OCI-LY7 (cell line): Measurements from ENCODE around the gene VASH2. TPM values are rescaled to one million over a fixed set of nuclear protein-coding genes. Genes with fewer than 3 reads are reported as not detected.

Experiments
- BruUV-seq: library from RNA; stranded (reverse); fragments of 400-500 nt; replicated peaks from 2 replicates; lab custom pipeline; 2021; lab: Mats Ljungman, UMichigan
- CTCF ChIA-PET: fragments of 300-600 bp; sonication (Branson Sonifier 250); formaldehyde crosslinking; loops from one replicate; lab custom pipeline; 2022; ENCODE audit warnings: antibody characterized with exemption; ENCODE audit not compliant: unreplicated experiment; lab: Charles Lee
- POLR2A ChIA-PET: fragments of 300-600 bp; sonication (Branson Sonifier 250); formaldehyde crosslinking; loops from one replicate; lab custom pipeline; 2022; ENCODE audit warnings: antibody characterized with exemption; lab: Charles Lee
- DNase-seq: peaks from one replicate; pipeline ENCODE4 v3.0.0-alpha.2; 2015; ENCODE audit warnings: low spot score
- H2AFZ ChIP-seq: fragments of 200-600 bp; sonication (generic), shearing (Covaris generic); 2 replicates; pipeline ENCODE4 v1.6.1; 2014; ENCODE audit warnings: mild to moderate bottlenecking, antibody characterized with exemption, low read length, moderate library complexity
- H3K27ac ChIP-seq: fragments of 200-600 bp; sonication (generic); 2 replicates; pipeline ENCODE4 v1.5.1; 2014; ENCODE audit warnings: mixed run types, low read depth, mild to moderate bottlenecking, moderate library complexity, low read length, inconsistent platforms; ENCODE audit not compliant: poor library complexity, severe bottlenecking
- H3K36me3 ChIP-seq: fragments of 200-600 bp; sonication (generic); 2 replicates; pipeline ENCODE4 v1.6.1; 2014; ENCODE audit warnings: mild to moderate bottlenecking, antibody characterized with exemption, low read length, moderate library complexity, mixed read lengths; ENCODE audit not compliant: insufficient read depth
- H3K4me1 ChIP-seq: fragments of 200-600 bp; sonication (generic); 2 replicates; pipeline ENCODE4 v1.5.1; 2014; ENCODE audit warnings: mild to moderate bottlenecking, low read length; ENCODE audit not compliant: insufficient read depth, poor library complexity, severe bottlenecking
- H3K4me2 ChIP-seq: fragments of 200-600 bp; sonication (generic); 2 replicates; pipeline ENCODE4 v1.6.1; 2014; ENCODE audit warnings: mild to moderate bottlenecking, low read length
- H3K4me3 ChIP-seq: fragments of 200-600 bp; sonication (generic); 2 replicates; pipeline ENCODE4 v1.5.1; 2014; ENCODE audit warnings: mild to moderate bottlenecking, low read depth, low read length; ENCODE audit not compliant: poor library complexity, severe bottlenecking
- H3K79me2 ChIP-seq: fragments of 200-600 bp; sonication (generic); 2 replicates; pipeline ENCODE4 v1.6.1; 2016; ENCODE audit warnings: low read depth, mild to moderate bottlenecking, low read length, moderate library complexity, mixed read lengths; ENCODE audit not compliant: insufficient read depth
- H3K9me2 ChIP-seq: fragments of 200-600 bp; sonication (generic); 2 replicates; pipeline ENCODE4 v1.6.1; 2016; ENCODE audit warnings: mild to moderate bottlenecking, low read length, mixed read lengths; ENCODE audit not compliant: insufficient read depth
- H3K9me3 ChIP-seq: fragments of 200-600 bp; sonication (generic); 2 replicates; pipeline ENCODE4 v1.6.1; 2014; ENCODE audit warnings: mild to moderate bottlenecking, mixed run types, low read length, mixed read lengths
- H4K20me1 ChIP-seq: fragments of 200-600 bp; sonication (generic); 2 replicates; pipeline ENCODE4 v1.6.1; 2014; ENCODE audit warnings: mild to moderate bottlenecking, antibody characterized with exemption, low read length, moderate library complexity, mixed read lengths; ENCODE audit not compliant: insufficient read depth
- EZH2phosphoT487 ChIP-seq: fragments of 200-600 bp; sonication (generic); IDR thresholded peaks from 2 replicates; pipeline ENCODE4 v1.6.1; 2018; ENCODE audit warnings: low read depth, borderline replicate concordance, mild to moderate bottlenecking, mixed run types, antibody characterized with exemption, low read length, moderate library complexity, mixed read lengths
- intact Hi-C: fragments of 100-400 bp; cut with micrococcal nuclease; formaldehyde crosslinking; loops from one replicate; pipeline ENCODE4 v1.10.0; 2022; ENCODE audit not compliant: unreplicated experiment
- total RNA-seq, 2 experiments: library from RNA; depleted of rRNA in 1 of 2; stranded (reverse); fragments of >200 nt in 1 of 2; shearing (Covaris generic) in 1 of 2; gene quantifications; 2 replicates each; pipeline ENCODE4 v1.2.3, GENCODE V29; 2014 to 2022
- TF ChIP-seq, protein P1 (sequence below): fragments of 200-600 bp; sonication (generic); conservative IDR thresholded peaks from 2 replicates; pipeline ENCODE4 v1.5.1; 2014; ENCODE audit warnings: mild to moderate bottlenecking, antibody characterized with exemption, low read length, moderate library complexity, mixed read lengths

The VASH2 gene
- total RNA-seq, 2 experiments from 2014 or later, result 7.3 to 7.4 TPM

DNA sequence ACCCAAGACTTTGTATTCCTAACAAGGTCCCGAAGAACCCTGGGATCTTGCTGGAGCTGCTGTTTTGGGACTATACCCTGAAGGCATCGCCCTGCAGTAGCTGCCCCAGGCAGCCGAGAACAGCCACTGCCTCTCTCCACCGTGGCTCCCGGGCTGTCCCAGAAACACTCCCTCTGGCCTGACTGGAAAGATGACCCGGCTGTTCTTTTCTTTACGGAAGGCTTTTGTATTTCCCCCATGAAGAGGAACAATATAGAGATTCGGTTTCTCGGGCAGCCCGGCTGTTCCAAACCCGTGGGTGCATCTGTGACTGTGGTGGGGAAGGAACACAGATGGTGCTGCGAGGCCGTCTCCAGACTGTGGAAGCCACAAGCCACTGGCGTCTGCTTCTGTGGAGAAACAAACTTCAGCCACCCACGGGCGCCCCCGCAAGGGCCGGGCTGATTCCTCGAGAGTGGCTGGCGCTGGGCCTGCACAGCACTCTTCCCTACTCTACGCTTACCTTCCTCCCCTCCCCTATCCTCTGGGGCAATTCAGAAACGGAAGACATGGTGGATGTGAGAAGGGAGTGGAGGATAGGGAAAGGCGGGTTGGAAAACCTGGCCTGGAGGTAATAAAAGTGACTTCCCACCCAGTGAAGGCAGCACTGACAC is 33.7 kb upstream of the VASH2 start:
- intact Hi-C loops, result loop anchor here (5.0 kb wide), 1 partner anchor 81 kb away; no protein-coding TSS in a partner anchor
- H3K4me3 ChIP-seq, result no peak overlapping the region
- no peaks in the 10 kb centered on the region for H3K36me3 ChIP-seq
- POLR2A ChIA-PET, result interaction anchor here (0.6 kb wide), 1 partner anchor 106 kb away, joined by 3 read pairs; no protein-coding TSS in a partner anchor
- TF ChIP-seq, protein P1, sequence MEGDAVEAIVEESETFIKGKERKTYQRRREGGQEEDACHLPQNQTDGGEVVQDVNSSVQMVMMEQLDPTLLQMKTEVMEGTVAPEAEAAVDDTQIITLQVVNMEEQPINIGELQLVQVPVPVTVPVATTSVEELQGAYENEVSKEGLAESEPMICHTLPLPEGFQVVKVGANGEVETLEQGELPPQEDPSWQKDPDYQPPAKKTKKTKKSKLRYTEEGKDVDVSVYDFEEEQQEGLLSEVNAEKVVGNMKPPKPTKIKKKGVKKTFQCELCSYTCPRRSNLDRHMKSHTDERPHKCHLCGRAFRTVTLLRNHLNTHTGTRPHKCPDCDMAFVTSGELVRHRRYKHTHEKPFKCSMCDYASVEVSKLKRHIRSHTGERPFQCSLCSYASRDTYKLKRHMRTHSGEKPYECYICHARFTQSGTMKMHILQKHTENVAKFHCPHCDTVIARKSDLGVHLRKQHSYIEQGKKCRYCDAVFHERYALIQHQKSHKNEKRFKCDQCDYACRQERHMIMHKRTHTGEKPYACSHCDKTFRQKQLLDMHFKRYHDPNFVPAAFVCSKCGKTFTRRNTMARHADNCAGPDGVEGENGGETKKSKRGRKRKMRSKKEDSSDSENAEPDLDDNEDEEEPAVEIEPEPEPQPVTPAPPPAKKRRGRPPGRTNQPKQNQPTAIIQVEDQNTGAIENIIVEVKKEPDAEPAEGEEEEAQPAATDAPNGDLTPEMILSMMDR, result no peak
- TF ChIP-seq EZH2phosphoT487, result no peak
- CTCF ChIA-PET, result interaction anchor here (0.6 kb wide), 1 partner anchor 273 kb away, joined by 3 read pairs; no protein-coding TSS in a partner anchor
- H3K27ac ChIP-seq, result no peak overlapping the region
- no peak for DNase-seq
- no peaks in the 10 kb centered on the region for H3K9me2 ChIP-seq
- no peaks in the 10 kb centered on the region for H4K20me1 ChIP-seq
- H3K79me2 ChIP-seq, result no peaks in the 10 kb centered on the region
- no peak overlapping the region for H2AFZ ChIP-seq
- H3K9me3 ChIP-seq, result no peaks in the 10 kb centered on the region
- no peak overlapping the region for H3K4me2 ChIP-seq
- BruUV-seq, result no TSS peak
- peaks cover 13% of the 10 kb centered on the region for H3K4me1 ChIP-seq

DNA sequence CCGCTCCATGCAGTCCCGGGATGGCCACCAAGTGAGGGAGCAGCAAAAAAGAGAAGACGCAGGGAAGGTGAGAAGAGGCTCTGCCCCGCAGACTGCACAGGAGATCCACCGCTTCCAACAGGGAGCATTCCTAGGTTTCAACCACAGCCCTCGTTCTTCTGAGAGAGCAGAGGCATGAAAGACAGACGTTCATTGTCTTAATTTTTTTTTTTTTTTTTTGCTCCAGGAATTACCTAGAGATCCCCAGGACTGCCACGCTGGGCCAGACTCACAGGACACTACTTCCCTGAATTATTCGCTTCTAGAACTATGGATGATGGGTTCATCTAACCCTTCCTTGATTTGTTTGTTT is 33.2 kb upstream of the VASH2 start:
- no peaks in the 10 kb centered on the region for H3K9me2 ChIP-seq
- CTCF ChIA-PET, result no interaction called here
- no peak overlapping the region for H3K4me2 ChIP-seq
- no peaks in the 10 kb centered on the region for H3K36me3 ChIP-seq
- no TSS peak for BruUV-seq
- POLR2A ChIA-PET, result interaction anchor here (0.6 to 0.7 kb wide), 2 partner anchors 55 to 107 kb away, joined by 3 to 9 read pairs; no protein-coding TSS in a partner anchor
- DNase-seq, result no peak
- TF ChIP-seq, protein P1, result no peak
- TF ChIP-seq EZH2phosphoT487, result no peak
- H3K4me1 ChIP-seq, result peaks cover 13% of the 10 kb centered on the region
- no peak overlapping the region for H3K4me3 ChIP-seq
- H3K27ac ChIP-seq, result no peak overlapping the region
- intact Hi-C loops, result loop anchor here (5.0 kb wide), 1 partner anchor 80 kb away; no protein-coding TSS in a partner anchor
- no peak overlapping the region for H2AFZ ChIP-seq
- H3K9me3 ChIP-seq, result no peaks in the 10 kb centered on the region
- H3K79me2 ChIP-seq, result no peaks in the 10 kb centered on the region
- H4K20me1 ChIP-seq, result no peaks in the 10 kb centered on the region

DNA sequence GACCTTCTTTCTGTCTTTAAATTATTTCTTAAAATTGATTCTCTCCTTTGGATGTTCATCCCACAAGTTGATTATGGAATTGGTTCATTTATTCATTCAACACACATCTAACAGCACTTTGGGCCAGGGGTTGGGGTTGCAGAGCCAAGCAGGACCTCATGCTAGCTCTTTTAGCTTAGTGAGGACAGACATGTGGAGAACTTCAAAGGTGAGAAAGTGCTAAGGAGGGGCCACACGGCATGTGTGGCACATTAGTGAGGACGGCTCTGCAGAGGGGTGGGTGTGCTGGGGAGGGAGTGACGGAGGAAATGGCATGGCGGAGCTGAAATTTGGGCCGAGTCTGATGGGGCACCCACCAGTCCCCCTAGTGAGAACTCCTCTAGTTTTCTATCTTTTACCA is 32.5 kb upstream of the VASH2 start:
- no peak overlapping the region for H3K4me3 ChIP-seq
- CTCF ChIA-PET, result no interaction called here
- no peak overlapping the region for H3K27ac ChIP-seq
- intact Hi-C loops, result loop anchor here (5.0 kb wide), 1 partner anchor 79 kb away; no protein-coding TSS in a partner anchor
- no peak for TF ChIP-seq EZH2phosphoT487
- TF ChIP-seq, protein P1, result no peak
- no TSS peak for BruUV-seq
- no peaks in the 10 kb centered on the region for H3K9me2 ChIP-seq
- peaks cover 13% of the 10 kb centered on the region for H3K4me1 ChIP-seq
- no peak overlapping the region for H3K4me2 ChIP-seq
- H4K20me1 ChIP-seq, result no peaks in the 10 kb centered on the region
- POLR2A ChIA-PET, result interaction anchor here (0.6 to 1.0 kb wide), 3 partner anchors 8 to 55 kb away, joined by 4 to 9 read pairs (median 4); no protein-coding TSS in a partner anchor
- no peak for DNase-seq
- no peaks in the 10 kb centered on the region for H3K79me2 ChIP-seq
- H3K9me3 ChIP-seq, result no peaks in the 10 kb centered on the region
- no peak overlapping the region for H2AFZ ChIP-seq
- no peaks in the 10 kb centered on the region for H3K36me3 ChIP-seq
